Activated naive CD4-positive, alpha-beta T cell treated with anti-CD3 and anti-CD28 coated beads, Interleukin-2, amount 50 U/mL, for 16 hours (primary cell): ENCODE data around the gene ASCL2.

Experiments
- DNase-seq: peaks from one replicate; pipeline ENCODE4 v3.0.0-alpha.2; 2020

The ASCL2 gene

GRCh38 chr11:2271327-2272227, 1.2 kb upstream of the ASCL2 start:
- no peak for DNase-seq

GRCh38 chr11:2271077-2271326, 614 bp upstream of the ASCL2 start:
- peak; percentile 46 for DNase-seq

- DNase-seq: peak; percentile 60
Observed at GRCh38 chr11:2269601-2270321, 627 bp downstream of the ASCL2 start.

- peak; percentile 90 for DNase-seq
Observed at GRCh38 chr11:2268729-2269600, 1.4 kb downstream of the ASCL2 start.

- no peak for DNase-seq
Observed at GRCh38 chr11:2267851-2268728, 2.3 kb downstream of the ASCL2 start.

- no peak for DNase-seq
Observed at GRCh38 chr11:2267306-2267850, 3.0 kb downstream of the ASCL2 start.

- no peak for DNase-seq
Observed at GRCh38 chr11:2266586-2267305, 3.6 kb downstream of the ASCL2 start.

GRCh38 chr11:2265854-2266585, 4.4 kb downstream of the ASCL2 start:
- DNase-seq: no peak

GRCh38 chr11:2265396-2265795, 5.0 kb downstream of the ASCL2 start:
- no peak for DNase-seq

- no peak for DNase-seq
Observed at GRCh38 chr11:2264366-2265053, 5.9 kb downstream of the ASCL2 start.

- DNase-seq: no peak
Observed at GRCh38 chr11:2263724-2264360, 6.5 kb downstream of the ASCL2 start.

- no peak for DNase-seq
Observed at GRCh38 chr11:2263071-2263565, 7.3 kb downstream of the ASCL2 start.

- DNase-seq: no peak
Observed at GRCh38 chr11:2262301-2263070, 7.9 kb downstream of the ASCL2 start.

GRCh38 chr11:2261436-2262230, 8.8 kb downstream of the ASCL2 start:
- no peak for DNase-seq

- no peak for DNase-seq
Observed at GRCh38 chr11:2260491-2261364, 9.7 kb downstream of the ASCL2 start.

- no peak for DNase-seq
Observed at GRCh38 chr11:2259897-2260451, 10.4 kb downstream of the ASCL2 start.
